ENCODE results near the gene UQCR11. TPM values are rescaled to one million over a fixed set of nuclear protein-coding genes. Genes with fewer than 3 reads are reported as not detected.

UQCR11 gene
- total RNA-seq, 4 donors from 2014 or later = 55.0 to 76.8 (median 73.8) TPM

DNA sequence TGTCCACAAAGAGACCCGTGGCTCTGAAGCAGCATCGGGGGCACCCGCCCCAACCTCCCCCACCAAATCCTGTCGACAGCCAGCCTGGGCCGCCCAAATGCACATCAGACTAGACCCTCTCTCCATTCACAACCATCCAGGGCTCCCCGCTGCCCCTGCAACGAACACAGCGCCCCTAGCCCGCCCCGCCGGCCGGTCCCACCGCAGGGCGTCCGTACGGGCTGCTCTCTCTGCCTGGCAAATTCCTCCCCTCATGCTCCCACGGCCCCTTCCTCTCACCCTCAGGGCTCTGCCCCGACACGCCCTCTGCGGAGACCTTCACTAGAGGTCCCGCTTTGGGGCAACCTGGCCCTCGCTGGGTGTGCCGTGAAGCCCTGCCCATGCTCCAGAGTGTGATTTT lies 40.0 kb upstream of the UQCR11 start:
- TF ChIP-seq, protein P1, sequence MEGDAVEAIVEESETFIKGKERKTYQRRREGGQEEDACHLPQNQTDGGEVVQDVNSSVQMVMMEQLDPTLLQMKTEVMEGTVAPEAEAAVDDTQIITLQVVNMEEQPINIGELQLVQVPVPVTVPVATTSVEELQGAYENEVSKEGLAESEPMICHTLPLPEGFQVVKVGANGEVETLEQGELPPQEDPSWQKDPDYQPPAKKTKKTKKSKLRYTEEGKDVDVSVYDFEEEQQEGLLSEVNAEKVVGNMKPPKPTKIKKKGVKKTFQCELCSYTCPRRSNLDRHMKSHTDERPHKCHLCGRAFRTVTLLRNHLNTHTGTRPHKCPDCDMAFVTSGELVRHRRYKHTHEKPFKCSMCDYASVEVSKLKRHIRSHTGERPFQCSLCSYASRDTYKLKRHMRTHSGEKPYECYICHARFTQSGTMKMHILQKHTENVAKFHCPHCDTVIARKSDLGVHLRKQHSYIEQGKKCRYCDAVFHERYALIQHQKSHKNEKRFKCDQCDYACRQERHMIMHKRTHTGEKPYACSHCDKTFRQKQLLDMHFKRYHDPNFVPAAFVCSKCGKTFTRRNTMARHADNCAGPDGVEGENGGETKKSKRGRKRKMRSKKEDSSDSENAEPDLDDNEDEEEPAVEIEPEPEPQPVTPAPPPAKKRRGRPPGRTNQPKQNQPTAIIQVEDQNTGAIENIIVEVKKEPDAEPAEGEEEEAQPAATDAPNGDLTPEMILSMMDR (IDR thresholded peaks at IDR 0.05; ENCODE audit: low read depth) = no peak

DNA sequence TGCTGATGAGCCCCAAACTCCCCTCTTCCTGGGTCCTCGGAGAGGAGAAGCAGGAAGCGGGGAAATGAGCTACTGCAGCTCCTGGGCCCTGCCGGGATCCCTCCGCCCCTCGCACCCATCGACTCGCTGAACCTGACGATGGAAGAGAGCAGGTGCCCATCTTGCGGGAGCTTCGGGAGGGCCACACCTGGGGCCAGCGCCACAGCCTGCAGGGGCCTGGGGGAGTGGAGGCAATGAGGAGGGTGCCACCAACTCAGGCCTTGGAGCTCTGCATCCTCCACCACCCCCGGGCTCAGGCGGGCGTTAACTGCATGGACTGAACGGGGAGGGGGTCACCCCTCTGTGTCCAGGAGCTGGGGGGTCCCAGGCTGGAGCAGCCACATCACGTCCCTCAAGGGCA lies 38.8 kb upstream of the UQCR11 start:
- TF ChIP-seq, protein P1 (IDR thresholded peaks at IDR 0.05; ENCODE audit: low read depth) = no peak

DNA sequence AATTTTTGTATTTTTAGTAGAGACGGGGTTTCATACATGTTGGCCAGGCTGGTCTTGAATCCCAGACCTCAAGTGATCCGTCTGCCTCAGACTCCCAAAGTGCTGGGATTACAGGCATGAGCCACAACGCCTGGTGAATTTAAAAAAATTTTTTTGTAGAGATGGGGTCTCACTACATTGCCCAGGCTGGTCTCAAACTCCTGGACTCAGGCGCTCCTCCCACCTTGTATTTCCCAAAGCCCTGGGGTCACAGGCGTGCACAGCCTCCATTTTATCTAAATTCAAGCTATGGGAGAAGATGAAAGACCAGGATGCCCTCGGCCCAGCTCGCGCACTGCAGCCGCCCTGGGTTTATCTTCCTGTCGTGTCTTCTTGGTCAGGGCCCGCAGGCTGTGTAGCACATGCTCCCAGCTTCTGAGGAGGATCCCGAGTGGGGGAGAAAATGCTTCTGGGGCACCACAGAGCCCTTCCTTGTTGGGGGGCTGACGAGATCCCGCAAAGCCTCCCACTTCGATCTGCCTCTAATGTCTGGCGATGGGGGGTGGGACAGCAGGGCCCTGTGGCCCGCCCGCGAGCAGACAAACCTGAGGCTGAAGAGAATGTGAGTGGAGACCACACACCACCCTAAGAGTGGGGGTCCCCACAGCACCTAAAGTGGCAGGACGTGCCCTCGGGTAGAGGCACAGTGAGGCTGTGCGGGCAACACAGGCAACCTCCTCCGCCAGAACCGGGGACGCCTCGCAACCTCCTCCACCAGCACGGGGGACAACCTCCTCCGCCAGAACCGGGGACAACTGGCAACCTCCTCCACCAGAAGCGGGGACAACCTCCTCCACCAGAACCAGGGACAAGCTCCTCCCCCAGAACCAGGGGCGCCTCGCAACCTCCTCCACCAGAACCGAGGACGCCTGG lies 31.3 kb upstream of the UQCR11 start:
- TF ChIP-seq, protein P1 (IDR thresholded peaks at IDR 0.05; ENCODE audit: low read depth) = no peak

DNA sequence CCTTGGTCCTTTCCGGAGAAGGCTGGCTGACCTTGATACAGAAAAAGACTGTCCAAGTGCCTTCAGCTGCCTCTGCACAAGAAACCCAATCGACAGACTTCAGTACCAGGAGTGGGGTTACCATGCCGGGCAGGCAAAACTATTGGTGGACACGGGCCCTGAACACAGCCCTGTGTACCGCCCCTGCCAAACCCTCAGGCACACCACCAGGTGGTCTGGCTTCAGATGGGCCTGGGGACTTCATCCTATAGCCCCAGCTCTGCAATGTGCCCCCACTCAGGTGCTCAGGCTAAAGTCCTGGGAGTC lies 29.6 kb upstream of the UQCR11 start:
- TF ChIP-seq, protein P1 (IDR thresholded peaks at IDR 0.05; ENCODE audit: low read depth) = no peak

DNA sequence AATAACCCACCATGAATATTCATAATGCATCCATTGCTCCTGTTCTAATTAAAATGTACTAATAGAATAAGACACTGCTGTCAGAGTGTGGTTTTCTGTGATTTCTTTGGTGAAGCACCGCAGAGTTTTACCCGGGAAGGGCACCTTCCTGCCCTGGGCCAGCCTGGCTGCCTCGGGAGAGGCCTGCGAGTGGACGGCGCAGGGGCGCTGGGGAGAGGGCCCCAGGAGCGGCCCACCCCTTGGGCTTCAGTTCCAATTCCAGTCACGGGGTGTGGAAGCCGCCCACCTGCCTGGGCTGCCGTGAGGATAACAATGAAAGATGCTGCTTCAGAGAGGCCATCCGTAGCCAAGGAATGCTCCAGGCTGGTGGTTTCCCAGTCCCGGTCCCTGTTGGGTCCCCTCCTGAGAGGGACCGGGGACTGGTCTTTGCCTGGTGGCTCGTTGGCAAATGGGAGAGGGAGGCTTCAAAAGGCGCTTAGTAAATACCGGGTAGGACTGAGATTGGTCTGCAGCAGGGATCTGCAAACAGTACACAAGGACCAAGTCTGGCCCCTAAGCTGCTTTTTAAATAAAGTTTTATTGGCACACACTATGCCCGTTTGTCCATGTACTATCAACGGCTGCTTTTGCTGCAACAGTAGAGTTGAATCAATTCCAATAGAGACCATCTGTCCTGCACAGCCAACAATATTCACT lies 29.1 kb upstream of the UQCR11 start:
- TF ChIP-seq, protein P1 (IDR thresholded peaks at IDR 0.05; ENCODE audit: low read depth) = no peak

DNA sequence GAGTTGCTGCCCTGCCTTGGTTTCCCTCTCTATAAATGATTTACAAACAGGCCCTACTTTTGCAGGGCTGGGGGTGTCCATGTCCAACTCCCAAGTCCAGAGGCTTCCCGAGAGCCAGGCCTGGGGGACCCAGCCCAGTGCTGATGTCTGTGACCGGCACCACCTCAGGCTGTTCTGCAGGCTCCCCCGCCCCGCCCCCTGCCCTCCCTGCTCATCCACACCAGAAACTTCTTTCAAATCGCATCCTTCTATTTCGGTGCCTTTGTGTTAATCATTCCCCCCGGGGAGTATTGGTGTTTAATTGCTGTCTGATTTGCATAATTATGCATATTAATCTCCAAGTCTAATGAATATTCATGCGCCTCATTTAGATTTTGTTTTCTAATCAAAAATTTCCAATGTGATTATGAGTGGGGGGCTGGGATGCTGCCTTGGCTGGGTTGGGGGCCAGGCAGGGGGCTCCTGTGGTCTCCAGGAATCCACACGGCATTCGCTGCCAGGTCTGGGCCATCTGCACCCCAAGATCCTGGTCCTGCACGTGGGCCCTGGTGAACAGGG lies 28.1 kb upstream of the UQCR11 start:
- TF ChIP-seq, protein P1 (IDR thresholded peaks at IDR 0.05; ENCODE audit: low read depth) = no peak
